Astrocyte (in vitro differentiated cells and primary cell): ENCODE results near the gene OSCP1. TPM values are rescaled to one million over a fixed set of nuclear protein-coding genes. Genes with fewer than 3 reads are reported as not detected.

Experiments used
- DNase-seq: peaks from one replicate; pipeline ENCODE4 v3.0.0-alpha.2; 2010; ENCODE audit warnings: low read depth
- FAIRE-seq: peaks from 2 replicates; lab custom pipeline; 2011; peaks lifted over from hg19 to GRCh38; lab: Jason Lieb, UNC
- H2AFZ ChIP-seq: 2 replicates; pipeline ENCODE4 v1.6.0; 2012; ENCODE audit warnings: low read depth, low read length, inconsistent platforms
- H3K27ac ChIP-seq: 2 replicates; pipeline ENCODE4 v1.5.1; 2011; ENCODE audit warnings: low read depth, low read length, inconsistent platforms
- H3K27me3 ChIP-seq: 2 replicates; pipeline ENCODE4 v1.6.0; 2011; ENCODE audit warnings: low read length, inconsistent platforms; ENCODE audit not compliant: insufficient read depth
- H3K36me3 ChIP-seq: 2 replicates; pipeline ENCODE4 v1.5.1; 2011; ENCODE audit warnings: low read length, inconsistent platforms; ENCODE audit not compliant: insufficient read depth
- H3K4me1 ChIP-seq: 2 replicates; pipeline ENCODE4 v1.5.1; 2011; ENCODE audit warnings: low read length, inconsistent platforms; ENCODE audit not compliant: insufficient read depth
- H3K4me2 ChIP-seq: 2 replicates; pipeline ENCODE4 v1.6.0; 2012; ENCODE audit warnings: low read length, inconsistent platforms
- H3K4me3 ChIP-seq: 2 replicates; pipeline ENCODE4 v1.5.1; 2011; ENCODE audit warnings: low read depth, mild to moderate bottlenecking, low read length, inconsistent platforms; ENCODE audit not compliant: insufficient read depth
- H3K79me2 ChIP-seq: 2 replicates; pipeline ENCODE4 v1.6.0; 2012; ENCODE audit warnings: mild to moderate bottlenecking, low read length, inconsistent platforms; ENCODE audit not compliant: insufficient read depth
- H3K9ac ChIP-seq: 2 replicates; pipeline ENCODE4 v1.6.0; 2012; ENCODE audit warnings: mild to moderate bottlenecking, low read length, inconsistent platforms
- H3K9me3 ChIP-seq: 2 replicates; pipeline ENCODE4 v1.5.1; 2012; ENCODE audit warnings: low read depth, mild to moderate bottlenecking, low read length, inconsistent platforms; ENCODE audit not compliant: insufficient read depth
- H4K20me1 ChIP-seq: 2 replicates; pipeline ENCODE4 v1.6.0; 2012; ENCODE audit warnings: low read length, inconsistent platforms; ENCODE audit not compliant: insufficient read depth
- H3K27ac Mint-ChIP-seq: one replicate; pipeline ENCODE4 v1.8.0; 2021; ENCODE audit warnings: mild to moderate bottlenecking, mixed read lengths; ENCODE audit not compliant: unreplicated experiment
- H3K27me3 Mint-ChIP-seq: one replicate; pipeline ENCODE4 v1.8.0; 2021; ENCODE audit warnings: low read depth, mixed read lengths; ENCODE audit not compliant: unreplicated experiment
- H3K36me3 Mint-ChIP-seq: one replicate; pipeline ENCODE4 v1.8.0; 2021; ENCODE audit warnings: low read depth, mixed read lengths; ENCODE audit not compliant: unreplicated experiment
- H3K4me1 Mint-ChIP-seq: one replicate; pipeline ENCODE4 v1.8.0; 2021; ENCODE audit warnings: low read depth, mixed read lengths; ENCODE audit not compliant: unreplicated experiment
- H3K4me3 Mint-ChIP-seq: one replicate; pipeline ENCODE4 v1.8.0; 2021; ENCODE audit warnings: mild to moderate bottlenecking, moderate library complexity, mixed read lengths; ENCODE audit not compliant: unreplicated experiment
- H3K9me3 Mint-ChIP-seq: one replicate; pipeline ENCODE4 v1.8.0; 2021; ENCODE audit warnings: mild to moderate bottlenecking, mixed read lengths; ENCODE audit not compliant: unreplicated experiment
- CTCF ChIP-seq: IDR thresholded peaks from 2 replicates; pipeline ENCODE4 v1.5.1; 2011; ENCODE audit warnings: low read depth, mild to moderate bottlenecking, inconsistent platforms, low read length, moderate library complexity; ENCODE audit not compliant: insufficient read depth
- EZH2 ChIP-seq: IDR thresholded peaks from 2 replicates; pipeline ENCODE4 v1.6.1; 2012; ENCODE audit warnings: mild to moderate bottlenecking, low read length, inconsistent platforms; ENCODE audit not compliant: insufficient read depth
- total RNA-seq: library from RNA; stranded (reverse); gene quantifications from 2 replicates; pipeline ENCODE4 v1.2.1, GENCODE V29; 2021

Gene OSCP1
- total RNA-seq, 1 donor from 2014 or later = 6.3 TPM

- Histone ChIP-seq H3K27ac (no peak overlapping the region), H3K27me3 (no peaks in the 10 kb centered on the region), H4K20me1 (no peaks in the 10 kb centered on the region), H3K4me2 (no peak overlapping the region), H3K4me1 (peaks cover 2% of the 10 kb centered on the region), H3K4me3 (no peak overlapping the region), H2AFZ (no peak overlapping the region), H3K36me3 (peaks cover 6% of the 10 kb centered on the region), H3K79me2 (no peaks in the 10 kb centered on the region), H3K9ac (no peak overlapping the region), H3K9me3 (no peaks in the 10 kb centered on the region)
- Mint-ChIP-seq H3K4me3 (no peak overlapping the region), H3K9me3 (no peaks in the 10 kb centered on the region), H3K4me1 (peaks cover 6% of the 10 kb centered on the region), H3K27me3 (no peaks in the 10 kb centered on the region), H3K27ac (no peak overlapping the region), H3K36me3 (peaks cover 5% of the 10 kb centered on the region)
- TF ChIP-seq CTCF (no peak), EZH2 (no peak)
- no peak for DNase-seq
- no peak for FAIRE-seq
Observed at GRCh38 chr1:36419569-36419968, 30.7 kb downstream of the OSCP1 start.

GRCh38 chr1:36419140-36419539, 31.1 kb downstream of the OSCP1 start:
- Mint-ChIP-seq H3K9me3 (no peaks in the 10 kb centered on the region), H3K27ac (no peak overlapping the region), H3K4me3 (no peak overlapping the region), H3K4me1 (peaks cover 6% of the 10 kb centered on the region), H3K27me3 (no peaks in the 10 kb centered on the region), H3K36me3 (peaks cover 5% of the 10 kb centered on the region)
- no peaks in the 10 kb centered on the region for H4K20me1 ChIP-seq
- no peak for TF ChIP-seq CTCF
- H3K4me1 ChIP-seq = peaks cover 2% of the 10 kb centered on the region
- H2AFZ ChIP-seq = no peak overlapping the region
- DNase-seq (no peak), FAIRE-seq (no peak)
- H3K27me3 ChIP-seq = no peaks in the 10 kb centered on the region
- no peak overlapping the region for H3K9ac ChIP-seq
- H3K36me3 ChIP-seq = peaks cover 6% of the 10 kb centered on the region
- H3K4me3 ChIP-seq = no peak overlapping the region
- no peak overlapping the region for H3K4me2 ChIP-seq
- no peaks in the 10 kb centered on the region for H3K9me3 ChIP-seq
- no peaks in the 10 kb centered on the region for H3K79me2 ChIP-seq
- no peak overlapping the region for H3K27ac ChIP-seq

GRCh38 chr1:36417931-36418330, 32.3 kb downstream of the OSCP1 start:
- H3K4me3 ChIP-seq = no peak overlapping the region
- H3K4me2 ChIP-seq = no peak overlapping the region
- H3K36me3 Mint-ChIP-seq = no peaks in the 10 kb centered on the region
- H3K27ac Mint-ChIP-seq = no peak overlapping the region
- no peaks in the 10 kb centered on the region for H3K9me3 Mint-ChIP-seq
- H3K27me3 Mint-ChIP-seq = no peaks in the 10 kb centered on the region
- H3K4me3 Mint-ChIP-seq = no peak overlapping the region
- peaks cover 2% of the 10 kb centered on the region for H3K4me1 ChIP-seq
- DNase-seq = no peak
- H3K9me3 ChIP-seq = no peaks in the 10 kb centered on the region
- no peak overlapping the region for H3K27ac ChIP-seq
- H2AFZ ChIP-seq = no peak overlapping the region
- no peak overlapping the region for H3K9ac ChIP-seq
- no peaks in the 10 kb centered on the region for H3K27me3 ChIP-seq
- TF ChIP-seq CTCF = no peak
- no peak for TF ChIP-seq EZH2
- H3K4me1 Mint-ChIP-seq = peaks cover 6% of the 10 kb centered on the region
- FAIRE-seq = no peak
- peaks cover 4% of the 10 kb centered on the region for H3K36me3 ChIP-seq
- no peaks in the 10 kb centered on the region for H3K79me2 ChIP-seq
- no peaks in the 10 kb centered on the region for H4K20me1 ChIP-seq
